Measurements from ENCODE around the gene CLDND2.

DNA sequence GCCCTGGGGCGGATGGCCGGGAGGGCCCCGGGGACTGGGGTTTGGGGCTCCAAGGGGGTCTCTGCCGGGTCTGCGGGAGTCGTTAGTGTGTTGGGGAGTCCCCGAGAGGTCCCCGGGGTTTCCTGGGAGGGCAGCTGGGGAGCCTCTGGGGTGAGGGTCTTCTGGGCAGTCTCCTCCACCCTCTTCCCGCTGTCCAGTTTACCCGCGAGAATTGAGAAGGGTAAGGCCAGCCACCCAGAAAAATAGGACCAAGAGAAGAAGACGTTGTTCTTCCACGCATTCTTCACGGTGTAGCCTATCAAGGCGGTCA, 1.6 kb downstream of the CLDND2 start:
- TF ChIP-seq, protein P1, sequence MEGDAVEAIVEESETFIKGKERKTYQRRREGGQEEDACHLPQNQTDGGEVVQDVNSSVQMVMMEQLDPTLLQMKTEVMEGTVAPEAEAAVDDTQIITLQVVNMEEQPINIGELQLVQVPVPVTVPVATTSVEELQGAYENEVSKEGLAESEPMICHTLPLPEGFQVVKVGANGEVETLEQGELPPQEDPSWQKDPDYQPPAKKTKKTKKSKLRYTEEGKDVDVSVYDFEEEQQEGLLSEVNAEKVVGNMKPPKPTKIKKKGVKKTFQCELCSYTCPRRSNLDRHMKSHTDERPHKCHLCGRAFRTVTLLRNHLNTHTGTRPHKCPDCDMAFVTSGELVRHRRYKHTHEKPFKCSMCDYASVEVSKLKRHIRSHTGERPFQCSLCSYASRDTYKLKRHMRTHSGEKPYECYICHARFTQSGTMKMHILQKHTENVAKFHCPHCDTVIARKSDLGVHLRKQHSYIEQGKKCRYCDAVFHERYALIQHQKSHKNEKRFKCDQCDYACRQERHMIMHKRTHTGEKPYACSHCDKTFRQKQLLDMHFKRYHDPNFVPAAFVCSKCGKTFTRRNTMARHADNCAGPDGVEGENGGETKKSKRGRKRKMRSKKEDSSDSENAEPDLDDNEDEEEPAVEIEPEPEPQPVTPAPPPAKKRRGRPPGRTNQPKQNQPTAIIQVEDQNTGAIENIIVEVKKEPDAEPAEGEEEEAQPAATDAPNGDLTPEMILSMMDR (conservative IDR thresholded peaks at IDR 0.05; ENCODE audit: low read length), result no peak
- TF ChIP-seq EZH2phosphoT487 (IDR thresholded peaks at IDR 0.05; ENCODE audit: borderline replicate concordance, low read depth, low read length), result no peak
